NCI-H345 treated with DMSO at 0.1 percent for 48 hours (cell line): Measurements from ENCODE around the gene AHCYL1.

Experiments
- DNase-seq: peaks from one replicate; lab custom pipeline; 2025; ENCODE audit not compliant: unreplicated experiment; lab: John Stamatoyannopoulos, UW

Gene AHCYL1

DNA sequence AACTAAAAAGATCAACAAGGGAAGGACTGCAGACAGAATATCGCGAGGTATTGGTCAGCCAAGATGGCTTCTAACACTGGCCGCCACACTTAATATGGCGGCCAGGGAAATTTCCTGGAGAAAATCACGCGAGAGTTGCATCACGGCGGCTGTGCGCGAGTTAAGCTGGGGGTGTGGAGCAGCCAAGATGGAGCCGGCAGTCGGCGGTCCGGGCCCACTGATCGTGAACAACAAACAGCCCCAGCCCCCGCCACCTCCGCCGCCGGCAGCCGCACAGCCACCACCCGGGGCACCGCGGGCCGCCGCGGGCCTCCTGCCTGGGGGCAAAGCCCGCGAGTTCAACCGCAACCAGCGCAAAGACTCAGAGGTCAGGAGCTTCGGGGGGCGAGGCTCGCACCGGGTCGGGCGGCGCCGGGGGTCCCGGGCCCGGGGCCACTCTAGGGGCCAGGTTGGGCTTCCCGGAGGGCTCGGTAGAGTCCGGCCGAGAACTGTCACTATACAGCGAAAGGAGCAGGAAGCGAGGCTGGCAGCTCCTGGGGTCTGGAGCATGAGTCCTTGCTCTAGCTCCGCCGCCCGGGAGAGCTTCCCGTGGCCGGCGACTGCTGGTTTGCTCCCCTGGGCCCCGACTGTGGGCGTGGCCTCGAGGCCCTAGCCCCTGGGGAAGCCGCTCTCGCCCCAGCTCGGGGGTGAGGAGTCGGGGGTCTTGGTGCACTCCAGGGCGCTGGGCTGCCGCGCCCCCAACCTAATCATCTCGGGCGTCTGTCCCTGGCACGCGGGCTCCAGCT lies 50.1 kb downstream of the AHCYL1 start, which contains the start of gene STRIP1:
STRIP1 (plus strand) TSS at position 174 of the 785 bp plus-strand sequence; CDS start at position 188, 14 bp downstream.
- peak; percentile 94 for DNase-seq

DNA sequence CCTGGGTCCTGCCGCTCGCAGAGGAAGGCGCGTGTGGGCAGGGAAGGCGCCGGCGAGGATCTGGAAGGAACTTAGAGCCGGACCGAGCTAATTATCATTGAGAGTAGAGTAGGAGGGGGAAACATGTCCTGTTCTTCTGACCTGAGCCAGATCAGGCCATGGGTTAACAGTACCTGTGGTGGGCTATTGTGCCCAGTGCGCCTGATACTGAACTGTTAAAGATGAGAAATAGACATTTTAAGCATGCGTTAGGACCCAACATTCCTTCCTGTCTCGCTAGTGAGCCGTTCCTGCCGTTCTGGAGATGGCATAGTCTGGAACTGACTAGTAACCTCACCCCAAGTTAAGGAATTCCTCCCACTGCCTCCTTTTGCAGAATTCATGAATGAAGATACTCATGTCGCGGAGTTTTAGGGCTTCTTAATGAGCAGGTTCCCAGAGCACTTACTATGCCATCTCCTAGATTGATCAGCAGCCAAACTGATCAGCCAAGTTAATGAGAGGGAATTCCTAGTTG lies 50.7 kb downstream of the AHCYL1 start:
- DNase-seq = no peak

DNA sequence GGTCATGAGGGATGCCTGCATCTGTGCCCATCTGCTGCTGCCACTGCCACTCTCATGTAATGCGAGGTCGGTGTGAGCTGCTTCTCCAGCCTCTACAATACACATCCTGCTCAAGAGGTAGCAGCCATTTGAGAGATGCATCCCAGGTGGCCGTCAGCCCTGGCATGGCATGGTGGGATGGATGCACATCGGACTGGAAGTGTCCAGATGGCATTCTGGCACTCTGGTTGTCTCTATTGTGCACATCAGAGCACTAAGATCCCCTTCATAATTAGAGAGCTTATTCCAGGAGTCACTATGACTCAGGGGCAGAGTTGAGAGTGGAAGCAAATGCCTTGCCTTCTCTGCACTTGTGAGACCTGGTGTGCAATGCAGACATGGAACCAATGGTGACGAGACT lies 53.7 kb downstream of the AHCYL1 start:
- no peak for DNase-seq

DNA sequence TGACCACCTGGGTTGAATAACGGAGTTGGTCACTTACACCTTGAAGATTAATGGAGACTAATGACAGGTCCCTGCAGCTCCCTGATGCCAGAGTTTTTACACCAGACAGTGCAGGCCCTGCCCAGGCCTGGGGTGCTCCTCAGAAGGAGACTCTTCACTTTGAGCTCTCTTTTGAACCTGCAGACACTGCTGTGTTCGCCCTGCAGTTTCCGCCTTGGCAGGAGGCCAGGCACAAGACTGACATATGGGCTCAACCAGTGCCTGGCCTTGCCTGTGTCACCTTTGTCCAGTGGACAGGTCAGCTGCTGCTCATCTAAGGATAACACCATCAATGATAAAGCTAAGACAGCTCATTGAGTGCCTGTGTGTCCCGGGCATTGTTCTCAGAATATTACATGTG lies 55.1 kb downstream of the AHCYL1 start:
- no peak for DNase-seq

DNA sequence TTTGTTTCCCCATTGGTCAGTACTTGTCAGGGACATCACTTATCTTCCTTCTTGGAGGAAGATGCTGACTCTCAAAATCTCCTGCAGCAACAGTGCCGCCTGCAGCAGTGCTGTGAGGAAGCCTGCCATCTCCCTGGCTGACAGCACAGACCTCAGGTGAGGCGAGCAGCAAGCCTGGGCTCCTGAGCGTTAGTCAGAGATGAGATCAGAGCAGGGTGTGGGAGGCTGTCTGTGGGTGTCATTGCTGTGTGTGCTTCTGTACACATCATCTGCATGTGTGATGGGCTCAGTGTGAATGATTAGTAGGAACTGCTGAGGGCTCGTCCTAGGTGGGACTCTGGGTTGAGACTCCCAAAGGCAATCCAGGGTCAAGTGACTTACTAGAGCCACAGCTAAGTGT lies 56.0 kb downstream of the AHCYL1 start:
- DNase-seq = no peak

DNA sequence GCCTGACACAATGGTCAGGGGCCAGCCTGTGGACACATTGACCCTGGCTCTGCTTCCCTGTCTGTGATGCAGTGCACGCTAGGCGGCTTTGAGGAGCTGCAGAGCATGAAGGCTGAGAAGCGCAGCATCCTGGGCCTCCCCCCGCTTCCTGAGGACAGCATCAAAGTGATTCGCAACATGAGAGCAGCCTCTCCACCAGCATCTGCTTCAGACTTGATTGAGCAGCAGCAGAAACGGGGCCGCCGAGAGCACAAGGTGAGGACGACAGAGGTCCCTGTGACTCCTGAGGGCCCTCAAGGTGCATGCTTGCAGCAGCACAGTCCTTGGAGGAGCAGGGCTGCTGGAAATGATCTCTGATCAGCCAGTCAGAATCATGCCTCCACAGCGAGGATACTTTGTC lies 58.5 kb downstream of the AHCYL1 start:
- DNase-seq = no peak

DNA sequence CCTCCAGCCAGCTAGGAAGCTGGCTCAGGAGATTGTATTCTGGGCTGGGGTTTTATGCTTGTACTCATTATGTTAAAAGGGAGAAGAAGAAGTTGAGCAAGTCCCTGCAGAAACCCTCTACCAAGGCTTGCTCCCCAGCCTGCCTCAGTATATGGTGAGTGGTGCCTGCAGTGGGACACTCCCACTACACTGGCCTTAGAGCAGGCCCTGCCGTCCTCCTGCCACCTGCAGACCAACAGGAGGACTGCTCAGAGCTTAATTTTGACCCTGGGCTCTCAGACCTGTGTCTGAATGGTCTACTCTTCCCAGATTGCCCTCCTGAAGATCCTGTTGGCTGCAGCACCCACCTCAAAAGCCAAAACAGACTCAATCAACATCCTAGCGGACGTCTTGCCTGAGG lies 62.9 kb downstream of the AHCYL1 start:
- no peak for DNase-seq

DNA sequence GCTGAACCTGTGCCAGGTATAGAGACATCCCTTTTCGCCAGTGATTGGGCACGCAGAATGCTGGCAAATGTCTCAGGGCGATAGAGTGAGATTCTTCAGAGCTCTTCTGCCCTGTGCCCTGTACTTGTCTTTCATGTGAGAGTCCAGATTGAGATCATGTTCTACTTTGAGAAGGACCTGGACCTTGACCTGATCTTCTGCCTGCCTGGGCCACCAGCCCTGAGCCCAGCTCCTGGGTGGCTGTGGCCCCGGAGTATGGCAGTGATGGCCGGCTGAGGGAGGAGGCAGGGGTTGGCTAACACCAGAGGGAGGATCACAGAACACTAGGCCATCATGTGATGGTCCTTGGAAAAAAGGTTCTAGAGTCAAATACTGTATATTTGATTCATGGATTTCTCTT lies 63.7 kb downstream of the AHCYL1 start:
- DNase-seq = no peak

DNA sequence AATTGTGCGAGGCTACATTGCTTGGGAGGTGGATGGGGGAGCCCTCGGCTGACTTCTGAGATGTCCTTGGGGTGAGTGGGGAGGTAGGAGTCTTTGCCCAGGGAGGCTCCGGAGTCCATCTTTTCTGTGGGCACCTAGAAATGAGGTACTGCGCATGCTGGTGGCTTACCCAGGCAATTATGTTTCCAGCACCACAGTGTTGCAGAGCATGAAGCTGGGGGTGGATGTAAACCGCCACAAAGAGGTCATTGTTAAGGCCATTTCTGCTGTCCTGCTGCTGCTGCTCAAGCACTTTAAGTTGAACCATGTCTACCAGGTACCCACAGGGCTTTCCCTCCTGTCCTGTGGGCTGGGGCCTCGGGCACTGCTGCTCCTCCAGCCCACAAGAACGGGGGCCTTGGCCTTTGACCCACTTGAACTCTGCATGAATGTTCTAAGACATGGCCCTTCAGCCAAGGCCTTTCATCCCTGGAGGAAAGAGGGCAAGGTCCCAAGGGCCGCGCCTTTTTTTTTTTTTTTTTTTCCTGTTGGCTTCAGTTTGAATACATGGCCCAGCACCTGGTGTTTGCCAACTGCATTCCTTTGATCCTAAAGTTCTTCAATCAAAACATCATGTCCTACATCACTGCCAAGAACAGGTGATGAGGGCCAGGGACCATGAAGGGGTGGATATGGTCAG lies 64.5 kb downstream of the AHCYL1 start:
- DNase-seq = no peak

DNA sequence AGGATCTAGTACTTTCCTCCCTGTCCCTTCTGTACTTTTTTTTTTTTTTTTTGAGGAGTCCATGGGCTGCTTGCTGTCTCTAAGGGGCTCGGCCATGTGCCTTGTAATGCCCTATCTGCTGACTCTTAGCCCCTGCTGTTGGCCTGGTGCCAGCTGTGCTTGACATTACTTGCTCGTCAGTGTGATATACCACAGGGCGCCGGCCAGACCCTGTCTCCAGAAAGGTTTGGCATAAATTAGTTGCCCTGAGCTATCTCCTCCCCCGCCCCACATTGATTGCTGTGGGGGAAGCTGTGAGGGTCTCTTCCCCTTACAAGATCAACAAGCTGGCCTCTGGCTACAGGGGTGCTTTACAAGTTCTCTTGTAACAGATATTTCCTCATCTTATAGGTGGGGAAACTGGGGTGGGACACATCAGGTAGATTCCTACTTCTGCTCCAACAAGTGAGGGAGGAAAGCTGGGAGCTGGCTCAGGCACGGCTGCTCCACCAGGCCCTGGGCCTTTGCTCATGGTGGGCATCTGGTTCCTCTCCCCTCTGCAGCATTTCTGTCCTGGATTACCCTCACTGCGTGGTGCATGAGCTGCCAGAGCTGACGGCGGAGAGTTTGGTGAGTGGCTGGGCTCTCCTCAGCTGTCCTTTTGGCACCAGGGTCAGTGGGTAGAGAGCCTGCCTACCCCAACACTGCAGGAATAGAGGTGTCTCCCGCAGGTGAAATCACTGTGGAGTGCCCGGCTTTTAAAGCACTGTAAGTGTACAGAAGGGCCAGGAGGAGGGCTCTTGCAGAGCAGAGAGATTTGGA lies 65.4 kb downstream of the AHCYL1 start:
- no peak for DNase-seq

DNA sequence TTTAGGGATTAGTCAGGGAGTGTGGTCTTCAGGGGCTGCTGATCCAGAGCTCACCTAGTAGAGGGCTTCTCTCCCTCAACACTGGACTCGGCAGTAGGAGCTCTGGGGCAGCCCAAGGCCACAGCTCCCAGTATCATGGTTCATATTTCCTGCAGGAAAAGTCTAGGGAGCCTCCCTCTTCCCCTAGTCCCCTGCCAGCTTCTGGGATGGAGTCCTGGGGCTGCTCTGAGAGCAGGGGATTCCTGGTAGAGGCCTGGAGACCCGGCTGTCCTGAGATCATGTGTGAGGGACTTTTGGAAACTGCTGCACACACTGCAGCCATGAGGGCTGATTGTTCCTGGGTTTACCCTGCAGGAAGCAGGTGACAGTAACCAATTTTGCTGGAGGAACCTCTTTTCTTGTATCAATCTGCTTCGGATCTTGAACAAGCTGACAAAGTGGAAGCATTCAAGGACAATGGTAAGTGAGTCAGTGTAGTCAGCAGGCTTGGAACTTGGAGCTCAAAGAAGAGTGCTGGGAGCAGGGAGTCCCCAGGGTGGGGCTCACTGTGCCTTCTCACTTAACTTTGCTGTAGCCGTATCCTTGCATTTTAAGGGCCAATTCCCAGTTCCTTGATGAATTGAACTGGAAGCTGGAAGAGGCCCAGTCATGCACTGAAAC lies 66.2 kb downstream of the AHCYL1 start:
- DNase-seq = no peak

DNA sequence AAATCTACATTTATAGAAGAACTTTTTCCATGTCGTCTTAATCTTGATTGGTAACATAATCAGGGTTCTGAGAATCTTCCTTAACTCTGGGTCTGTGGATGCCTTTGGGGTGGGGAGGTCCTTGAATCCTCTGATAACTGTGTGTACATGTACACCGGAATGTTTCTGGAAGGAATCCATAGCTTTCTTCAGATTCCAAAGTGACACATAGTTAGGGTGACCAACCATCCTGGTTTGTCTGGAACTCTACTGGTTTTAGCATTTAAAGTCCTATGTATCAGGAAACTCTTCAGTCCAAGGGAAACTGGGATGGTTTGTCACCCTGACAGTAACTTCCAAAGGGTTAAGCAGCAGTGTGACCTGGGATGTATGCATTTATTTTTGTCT lies 66.7 kb downstream of the AHCYL1 start:
- no peak for DNase-seq

DNA sequence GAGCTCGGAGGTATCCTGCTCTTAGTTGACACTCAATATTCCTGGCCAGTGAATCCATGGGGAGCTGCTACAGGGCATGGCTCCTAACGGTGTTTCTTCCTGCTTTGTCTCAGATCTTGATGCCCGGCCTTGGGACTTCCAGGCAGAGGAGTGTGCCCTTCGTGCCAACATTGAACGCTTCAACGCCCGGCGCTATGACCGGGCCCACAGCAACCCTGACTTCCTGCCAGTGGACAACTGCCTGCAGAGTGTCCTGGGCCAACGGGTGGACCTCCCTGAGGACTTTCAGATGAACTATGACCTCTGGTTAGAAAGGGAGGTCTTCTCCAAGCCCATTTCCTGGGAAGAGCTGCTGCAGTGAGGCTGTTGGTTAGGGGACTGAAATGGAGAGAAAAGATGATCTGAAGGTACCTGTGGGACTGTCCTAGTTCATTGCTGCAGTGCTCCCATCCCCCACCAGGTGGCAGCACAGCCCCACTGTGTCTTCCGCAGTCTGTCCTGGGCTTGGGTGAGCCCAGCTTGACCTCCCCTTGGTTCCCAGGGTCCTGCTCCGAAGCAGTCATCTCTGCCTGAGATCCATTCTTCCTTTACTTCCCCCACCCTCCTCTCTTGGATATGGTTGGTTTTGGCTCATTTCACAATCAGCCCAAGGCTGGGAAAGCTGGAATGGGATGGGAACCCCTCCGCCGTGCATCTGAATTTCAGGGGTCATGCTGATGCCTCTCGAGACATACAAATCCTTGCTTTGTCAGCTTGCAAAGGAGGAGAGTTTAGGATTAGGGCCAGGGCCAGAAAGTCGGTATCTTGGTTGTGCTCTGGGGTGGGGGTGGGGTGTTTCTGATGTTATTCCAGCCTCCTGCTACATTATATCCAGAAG lies 69.2 kb downstream of the AHCYL1 start:
- no peak for DNase-seq

DNA sequence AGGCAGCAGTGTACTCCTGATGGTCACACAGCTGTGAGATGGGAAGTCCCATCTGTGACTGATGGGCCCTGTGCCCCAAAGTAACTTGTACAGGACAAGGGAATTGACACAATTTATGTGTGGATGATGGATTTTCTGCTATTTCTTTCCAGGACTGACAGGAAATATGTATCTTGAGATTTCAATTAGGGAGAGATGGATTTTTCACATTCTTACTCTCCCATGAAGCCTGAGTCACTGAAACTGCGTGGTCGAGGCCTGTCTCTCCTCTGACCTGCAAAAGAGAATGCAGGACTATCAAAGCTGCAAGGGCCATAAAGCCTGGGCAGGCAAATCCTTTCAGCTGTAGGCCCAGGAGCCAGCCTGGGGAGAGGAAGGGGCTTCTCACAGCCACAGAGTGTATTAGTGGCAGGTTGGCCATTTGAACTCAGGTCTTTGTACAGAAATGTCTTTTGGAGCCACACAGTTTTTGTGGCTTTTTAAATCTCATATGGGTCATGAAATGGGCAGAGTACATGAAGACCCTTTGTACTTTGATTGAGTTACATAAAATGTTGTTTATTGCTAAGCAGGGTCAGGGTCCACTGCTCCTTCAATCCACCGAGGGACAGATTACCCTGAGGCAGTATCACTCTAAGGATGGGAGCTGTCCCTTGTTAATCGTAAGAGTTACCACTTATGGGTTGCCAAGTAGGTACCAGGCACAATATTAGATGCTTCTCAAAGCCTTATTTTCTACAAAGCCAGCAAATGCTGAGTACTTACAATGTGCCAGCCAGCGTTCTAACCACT lies 71.1 kb downstream of the AHCYL1 start:
- DNase-seq = no peak

DNA sequence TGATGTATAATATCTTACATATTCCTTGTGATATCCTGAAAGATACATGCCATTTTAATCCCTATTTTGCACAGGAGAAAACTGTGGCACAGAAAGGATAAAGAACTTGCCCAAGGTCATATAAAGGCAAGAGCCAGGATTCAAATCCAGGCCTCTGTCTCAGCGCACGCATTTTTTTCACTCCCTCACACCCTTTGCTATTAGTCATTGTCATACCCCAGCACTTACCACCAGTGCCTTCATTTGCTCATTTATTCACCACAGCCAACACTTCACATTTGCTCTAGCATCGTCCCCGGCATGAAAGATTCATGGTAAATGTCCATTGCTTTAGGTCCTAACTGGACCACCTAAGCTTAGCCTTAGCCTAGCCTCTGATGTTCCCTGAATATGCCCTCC lies 71.7 kb downstream of the AHCYL1 start:
- no peak for DNase-seq

DNA sequence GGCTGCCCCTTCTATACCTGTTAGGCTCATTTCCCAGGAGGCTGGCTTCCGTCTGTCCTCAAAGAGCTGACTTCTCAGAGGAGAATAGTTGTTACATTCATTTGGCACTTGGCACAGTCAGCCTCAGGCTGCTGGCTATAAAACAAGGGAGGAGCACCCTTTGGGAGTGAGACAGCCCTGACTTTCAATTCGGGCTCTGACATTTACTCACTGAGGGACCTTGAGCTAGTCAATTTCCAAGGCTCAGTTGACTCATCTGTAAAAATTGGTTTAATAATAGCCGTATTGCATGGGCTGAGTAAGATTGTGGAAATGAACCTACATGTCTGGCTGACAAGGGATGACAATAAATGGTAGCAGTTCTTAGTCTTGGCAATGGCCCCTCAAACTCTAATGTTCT lies 72.2 kb downstream of the AHCYL1 start:
- DNase-seq = no peak

DNA sequence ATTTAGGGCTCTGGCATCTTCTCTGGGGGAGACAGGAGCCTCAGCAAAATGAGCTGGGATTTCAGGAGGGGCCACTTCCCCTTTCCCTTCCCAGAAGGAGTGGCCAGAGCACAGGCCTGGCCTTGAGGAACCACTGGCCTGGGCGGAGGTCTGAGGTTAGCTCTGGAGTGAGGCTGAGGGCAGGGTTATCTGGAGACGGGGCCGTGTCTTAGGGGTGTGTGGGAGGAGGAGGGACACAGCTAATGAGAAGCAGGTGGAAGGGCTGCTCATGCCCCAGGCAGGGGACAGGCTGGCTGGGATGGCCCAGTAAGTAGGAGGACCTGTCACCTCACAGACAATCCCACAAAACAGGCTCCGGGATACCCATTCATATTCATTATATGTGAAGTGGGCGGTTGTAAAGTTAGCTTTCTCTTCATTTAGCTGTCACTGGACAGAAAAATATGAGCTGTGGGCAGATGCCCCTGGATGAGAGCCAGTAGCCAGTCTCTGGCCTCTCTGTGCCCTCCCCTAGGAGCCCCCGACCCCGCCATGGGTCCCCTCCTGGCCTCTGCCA lies 73.5 kb downstream of the AHCYL1 start:
- no peak for DNase-seq

DNA sequence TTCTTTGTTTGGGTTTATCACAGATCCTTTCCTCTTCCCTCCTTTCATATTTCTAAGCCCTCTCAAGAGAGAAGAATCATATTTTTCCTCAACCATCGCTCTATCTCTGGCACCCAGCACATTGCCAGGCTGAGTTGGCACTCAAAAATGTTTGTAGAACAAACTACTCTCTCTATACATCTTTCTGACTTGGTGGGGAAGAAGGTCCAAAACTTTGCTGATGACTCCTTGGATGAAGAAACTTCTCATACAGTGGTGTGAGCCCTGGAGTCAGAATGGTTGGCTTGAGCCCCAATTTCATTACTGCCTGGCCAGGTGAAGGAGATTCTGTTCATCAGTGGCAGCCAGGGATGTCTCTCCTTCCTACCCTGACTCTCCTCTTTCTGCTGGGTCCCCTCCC lies 74.0 kb downstream of the AHCYL1 start:
- DNase-seq = no peak
